Neuronal stem cell (in vitro differentiated cells): ENCODE results near the gene LIMD2.

Experiments
- DNase-seq: peaks from one replicate; pipeline ENCODE4 v3.0.0-alpha.2; 2013; ENCODE audit warnings: low spot score
- H2AFZ ChIP-seq: one replicate; pipeline ENCODE4 v1.6.1; 2013; ENCODE audit warnings: mild to moderate bottlenecking, low read length, inconsistent platforms
- H2AK5ac ChIP-seq: 2 replicates; pipeline ENCODE4 v1.6.1; 2013; ENCODE audit warnings: low read depth, mild to moderate bottlenecking, inconsistent platforms, low read length, moderate library complexity, mixed read lengths
- H2BK120ac ChIP-seq: 2 replicates; pipeline ENCODE4 v1.6.1; 2013; ENCODE audit warnings: low read depth, mild to moderate bottlenecking, inconsistent platforms, low read length, moderate library complexity, mixed read lengths
- H2BK12ac ChIP-seq: one replicate; pipeline ENCODE4 v1.6.1; 2013; ENCODE audit warnings: low read length, inconsistent platforms
- H2BK15ac ChIP-seq: 2 replicates; pipeline ENCODE4 v1.6.1; 2013; ENCODE audit warnings: mild to moderate bottlenecking, low read length, inconsistent platforms, mixed read lengths
- H2BK5ac ChIP-seq: one replicate; pipeline ENCODE4 v1.6.1; 2013; ENCODE audit warnings: inconsistent platforms, mild to moderate bottlenecking, low read length, moderate library complexity
- H3K14ac ChIP-seq: one replicate; pipeline ENCODE4 v1.6.1; 2013; ENCODE audit warnings: low read length, inconsistent platforms
- H3K18ac ChIP-seq: 2 replicates; pipeline ENCODE4 v1.6.1; 2013; ENCODE audit warnings: low read length, inconsistent platforms
- H3K23ac ChIP-seq: 2 replicates; pipeline ENCODE4 v1.6.1; 2013; ENCODE audit warnings: low read depth, mild to moderate bottlenecking, mixed read lengths, low read length, inconsistent platforms; ENCODE audit not compliant: poor library complexity
- H3K27ac ChIP-seq: replicated peaks from 3 replicates; pipeline ENCODE4 v1.5.1; 2013; ENCODE audit warnings: low read length, inconsistent platforms
- H3K27me3 ChIP-seq, 3 experiments: 2 replicates each; pipeline ENCODE4 v1.6.1; 2013; ENCODE audit warnings: low read length in 3 of 3, mild to moderate bottlenecking in 2 of 3, inconsistent platforms in 1 of 3, low read depth in 1 of 3, mixed read lengths in 1 of 3, moderate library complexity in 1 of 3; ENCODE audit not compliant: control insufficient read depth in 3 of 3, insufficient read depth in 3 of 3
- H3K36me3 ChIP-seq, 2 donors: replicated peaks in 1 of 2; 2 replicates each; pipeline ENCODE4 v1.6.1; 2013; ENCODE audit warnings: low read length in 2 of 2; ENCODE audit not compliant: control insufficient read depth in 2 of 2, insufficient read depth in 2 of 2
- H3K4ac ChIP-seq: 2 replicates; pipeline ENCODE4 v1.6.1; 2013; ENCODE audit warnings: inconsistent platforms, mild to moderate bottlenecking, low read length, moderate library complexity
- H3K4me1 ChIP-seq, 2 donors: 1 replicate in 1 of 2; 2 replicates in 1 of 2; pipeline ENCODE4 v1.6.1; 2013; ENCODE audit warnings: low read length in 2 of 2, low read depth in 1 of 2; ENCODE audit not compliant: control insufficient read depth in 2 of 2, insufficient read depth in 1 of 2
- H3K4me2 ChIP-seq: one replicate; pipeline ENCODE4 v1.6.1; 2013; ENCODE audit warnings: mild to moderate bottlenecking, low read length, inconsistent platforms; ENCODE audit not compliant: insufficient read depth, poor library complexity, severe bottlenecking
- H3K4me3 ChIP-seq, 2 donors: 2 replicates each; pipeline ENCODE4 v1.5.1; 2013; ENCODE audit warnings: low read length in 2 of 2, mild to moderate bottlenecking in 2 of 2, inconsistent platforms in 1 of 2, moderate library complexity in 1 of 2
- H3K79me1 ChIP-seq: one replicate; pipeline ENCODE4 v1.6.1; 2013; ENCODE audit warnings: low read depth, mild to moderate bottlenecking, inconsistent platforms, low read length, moderate library complexity
- H3K9ac ChIP-seq: one replicate; pipeline ENCODE4 v1.6.1; 2013; ENCODE audit warnings: mild to moderate bottlenecking, low read depth, low read length, inconsistent platforms; ENCODE audit not compliant: poor library complexity
- H3K9me3 ChIP-seq, 2 donors: replicated peaks in 1 of 2; 2 replicates each; pipeline versions ENCODE3 to v1.6.1; 2013; ENCODE audit warnings: low read length in 2 of 2, mild to moderate bottlenecking in 2 of 2, inconsistent platforms in 1 of 2, low read depth in 1 of 2, mixed read lengths in 1 of 2, moderate library complexity in 1 of 2; ENCODE audit not compliant: control insufficient read depth in 2 of 2, insufficient read depth in 1 of 2
- H4K8ac ChIP-seq: one replicate; pipeline ENCODE4 v1.6.1; 2013; ENCODE audit warnings: low read depth, mild to moderate bottlenecking, inconsistent platforms, low read length, moderate library complexity
- H4K91ac ChIP-seq: one replicate; pipeline ENCODE4 v1.6.1; 2013; ENCODE audit warnings: low read length, low read depth, mild to moderate bottlenecking, inconsistent platforms; ENCODE audit not compliant: poor library complexity
- WGBS, 2 donors: extraction: QIAGEN DNeasy Blood & Tissue Kit; methylation state at CpG; one replicate each; pipeline ENCODE4 v1.1.7; 2013; ENCODE audit warnings: missing lambda C conversion rate in 2 of 2, mixed read lengths in 1 of 2; ENCODE audit not compliant: insufficient read length in 2 of 2, insufficient replicate concordance in 1 of 2; ENCODE audit errors: extremely low coverage in 2 of 2; 5-methylcytosine and 5-hydroxymethylcytosine counted together

The LIMD2 gene

GRCh38 chr17:63707151-63707550 lies 7.2 kb upstream of the LIMD2 start:
- no peak overlapping the region for H3K23ac ChIP-seq
- WGBS, 2 donors: no CpG with 5 or more reads among the region's 11 CpGs
- H4K91ac ChIP-seq: no peak overlapping the region
- H3K36me3 ChIP-seq: peaks cover 23 to 95% of the 10 kb centered on the region in 2 donors
- H2AK5ac ChIP-seq: no peak overlapping the region
- H3K27ac ChIP-seq: no peak overlapping the region
- H3K9me3 ChIP-seq: no peaks in the 10 kb centered on the region
- no peak overlapping the region for H2BK15ac ChIP-seq
- H3K14ac ChIP-seq: no peak overlapping the region
- H3K4me1 ChIP-seq: peaks cover 0 to 4% of the 10 kb centered on the region in 2 donors
- H4K8ac ChIP-seq: no peak overlapping the region
- peak overlapping the region; percentile 9 for H3K9ac ChIP-seq
- no peak overlapping the region for H3K4me2 ChIP-seq
- no peak overlapping the region for H2BK5ac ChIP-seq
- no peak overlapping the region for H3K4me3 ChIP-seq
- no peak overlapping the region for H3K18ac ChIP-seq
- H3K27me3 ChIP-seq: no peaks in the 10 kb centered on the region
- H3K79me1 ChIP-seq: no peaks in the 10 kb centered on the region
- H2AFZ ChIP-seq: no peak overlapping the region
- DNase-seq: no peak
- H2BK12ac ChIP-seq: no peak overlapping the region
- no peak overlapping the region for H3K4ac ChIP-seq
- no peak overlapping the region for H2BK120ac ChIP-seq

DNA sequence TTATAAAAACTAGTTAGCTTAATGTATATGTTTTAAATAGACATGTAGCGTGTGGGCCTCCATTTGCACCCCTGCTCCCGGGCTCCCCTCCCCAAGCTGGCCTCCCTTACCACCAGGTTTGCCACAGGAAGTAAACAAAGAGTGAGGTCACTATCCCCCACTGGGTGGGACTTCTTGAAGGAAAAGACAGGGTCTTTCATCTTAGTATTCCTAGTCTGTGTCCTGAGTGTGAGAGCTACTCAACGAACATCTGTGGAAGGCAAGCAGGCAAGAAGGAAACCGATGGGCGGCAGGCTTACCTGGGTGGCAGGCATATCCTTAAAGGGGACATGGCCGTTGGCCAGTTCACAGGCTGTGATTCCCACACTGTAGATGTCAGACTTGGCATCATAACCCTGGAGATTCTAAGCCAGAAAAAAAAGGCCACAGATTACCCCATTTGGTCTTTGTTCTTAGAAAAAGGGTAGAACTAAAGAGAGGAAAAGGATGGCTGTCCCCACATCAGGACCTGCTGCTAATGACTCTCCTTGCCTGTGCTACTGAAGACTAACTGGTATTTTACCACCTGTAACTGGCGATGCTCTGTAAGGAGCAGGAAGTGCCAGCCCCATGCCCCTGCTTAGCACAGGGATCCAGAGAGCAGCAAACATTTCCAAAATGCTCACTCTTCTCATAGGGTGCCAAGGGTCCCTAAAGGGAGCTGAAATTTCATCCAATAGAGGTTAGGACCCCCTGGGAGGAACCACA lies 6.6 kb upstream of the LIMD2 start:
- Histone ChIP-seq H3K79me1 (no peaks in the 10 kb centered on the region), H3K18ac (no peak overlapping the region), H3K9ac (no peak overlapping the region), H2BK5ac (no peak overlapping the region), H3K4me2 (no peak overlapping the region), H4K8ac (no peak overlapping the region), H3K27ac (no peak overlapping the region), H3K4ac (no peak overlapping the region), H2BK12ac (no peak overlapping the region), H3K27me3 (no peaks in the 10 kb centered on the region), H4K91ac (no peak overlapping the region), H3K9me3 (no peaks in the 10 kb centered on the region), H3K14ac (no peak overlapping the region), H3K4me3 (no peak overlapping the region), H3K4me1 (peaks cover 0 to 4% of the 10 kb centered on the region in 2 donors), H3K36me3 (peaks cover 19 to 92% of the 10 kb centered on the region in 2 donors), H2BK15ac (no peak overlapping the region), H3K23ac (no peak overlapping the region), H2AFZ (no peak overlapping the region), H2BK120ac (no peak overlapping the region), H2AK5ac (no peak overlapping the region)
- DNase-seq: no peak
- no CpG with 5 or more reads among the region's 7 CpGs for WGBS, 2 donors

DNA sequence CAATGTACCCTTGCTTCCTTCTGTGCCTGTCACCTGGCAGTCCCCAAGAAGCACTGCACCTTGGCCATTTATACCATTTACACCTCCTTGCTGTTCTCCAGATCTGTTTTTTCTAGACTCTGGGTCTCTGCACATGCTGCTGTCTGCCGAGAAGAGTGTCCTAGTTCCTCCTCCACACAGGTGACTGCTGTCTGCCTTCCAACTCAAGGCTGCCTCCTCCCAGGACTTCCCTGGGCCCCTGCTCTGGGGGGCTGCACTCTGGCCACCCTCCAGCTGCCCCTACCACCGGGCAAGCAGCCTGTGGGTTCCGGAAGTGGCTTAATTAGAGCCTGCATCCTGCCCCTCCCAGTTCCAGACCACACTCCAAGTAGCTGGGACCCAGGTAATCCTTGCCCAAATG lies 5.7 kb upstream of the LIMD2 start:
- peaks cover 19 to 86% of the 10 kb centered on the region in 2 donors for H3K36me3 ChIP-seq

DNA sequence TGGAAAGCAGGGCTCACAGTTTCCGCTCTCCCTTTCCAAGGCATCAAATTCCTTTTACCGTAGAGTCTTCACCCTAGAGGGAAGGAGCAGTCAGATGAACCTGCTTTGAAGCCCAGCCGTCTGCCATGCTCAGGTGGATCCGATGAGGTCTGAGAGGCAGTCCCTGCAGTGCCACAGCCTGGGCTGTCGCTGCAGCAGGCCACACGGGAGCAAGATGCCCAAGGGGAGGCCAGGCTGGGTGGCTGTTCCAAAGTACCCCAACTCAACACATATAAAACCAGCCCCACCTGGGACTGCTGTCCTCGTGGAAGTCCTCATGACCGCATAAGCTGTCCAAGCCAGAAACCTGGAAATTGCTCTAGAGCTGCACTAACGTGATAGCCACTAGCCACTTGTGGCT lies 4.9 kb upstream of the LIMD2 start:
- no CpG with 5 or more reads among the region's 9 CpGs for WGBS, 2 donors
- no peak overlapping the region for H3K27ac ChIP-seq
- no peak overlapping the region for H3K23ac ChIP-seq
- peaks cover 16 to 78% of the 10 kb centered on the region in 2 donors for H3K36me3 ChIP-seq
- no peak overlapping the region for H3K4ac ChIP-seq
- no peak overlapping the region for H3K4me2 ChIP-seq
- H4K91ac ChIP-seq: no peak overlapping the region
- no peak overlapping the region for H3K18ac ChIP-seq
- peaks cover 0 to 11% of the 10 kb centered on the region in 2 donors for H3K4me1 ChIP-seq
- DNase-seq: no peak
- no peak overlapping the region for H2BK15ac ChIP-seq
- no peak overlapping the region for H2BK120ac ChIP-seq
- H3K14ac ChIP-seq: no peak overlapping the region
- no peaks in the 10 kb centered on the region for H3K9me3 ChIP-seq
- peaks cover 2% of the 10 kb centered on the region for H3K79me1 ChIP-seq
- no peak overlapping the region for H4K8ac ChIP-seq
- no peak overlapping the region for H2AK5ac ChIP-seq
- H2AFZ ChIP-seq: no peak overlapping the region
- no peak overlapping the region for H2BK12ac ChIP-seq
- H3K4me3 ChIP-seq: no peak overlapping the region
- H3K27me3 ChIP-seq: peaks cover 0 to 7% (median 0%) of the 10 kb centered on the region in 3 experiments
- H3K9ac ChIP-seq: no peak overlapping the region
- H2BK5ac ChIP-seq: no peak overlapping the region

More for the DNA sequence above, 5.7 kb upstream of the LIMD2 start:
- H3K27me3 ChIP-seq: peaks cover 0 to 7% (median 0%) of the 10 kb centered on the region in 3 experiments
- no peak overlapping the region for H4K8ac ChIP-seq
- no CpG with 5 or more reads among the region's 3 CpGs for WGBS, 2 donors
- H3K4me3 ChIP-seq: no peak overlapping the region
- peaks cover 0 to 11% of the 10 kb centered on the region in 2 donors for H3K4me1 ChIP-seq
- H3K23ac ChIP-seq: no peak overlapping the region
- H3K9ac ChIP-seq: no peak overlapping the region
- H3K18ac ChIP-seq: peak overlapping the region; percentile 74
- H3K4ac ChIP-seq: no peak overlapping the region
- H2BK15ac ChIP-seq: no peak overlapping the region
- no peak overlapping the region for H2BK5ac ChIP-seq
- no peak overlapping the region for H3K14ac ChIP-seq
- no peak overlapping the region for H3K27ac ChIP-seq
- H4K91ac ChIP-seq: no peak overlapping the region
- no peak overlapping the region for H3K4me2 ChIP-seq
- no peak overlapping the region for H2BK120ac ChIP-seq
- H2AK5ac ChIP-seq: no peak overlapping the region
- H2AFZ ChIP-seq: no peak overlapping the region
- no peak for DNase-seq
- no peaks in the 10 kb centered on the region for H3K9me3 ChIP-seq
- H3K79me1 ChIP-seq: peaks cover 2% of the 10 kb centered on the region
- H2BK12ac ChIP-seq: no peak overlapping the region
